Adrenal gland (tissue), 5 donors: ENCODE results near the gene GGTLC2.
"Not testable (repeated sequence)": the region's sequence is repeated elsewhere in the genome, so short reads cannot be mapped to it uniquely, and the experiment has no call there.

ENCODE experiments used
- POLR2A ChIP-seq, 2 donors: fragments of 450-650 bp; IDR thresholded peaks; one replicate each; pipeline ENCODE4 v1.6.1; 2017; ENCODE audit warnings: antibody characterized with exemption in 2 of 2, mild to moderate bottlenecking in 2 of 2, moderate library complexity in 1 of 2
- TF ChIP-seq, protein P1 (sequence below), 6 experiments: fragments of 450-650 bp in 4 of 6; fragments of 200-600 bp in 2 of 6; sonication (generic) in 1 of 6; IDR thresholded peaks; 1 replicate in 5 of 6; 2 replicates in 1 of 6; pipeline versions ENCODE4 v1.5.1 to v1.8.0; 2016 to 2021; ENCODE audit warnings: antibody characterized with exemption in 6 of 6, mild to moderate bottlenecking in 2 of 6, moderate library complexity in 1 of 6
- donor health status: DM: no; HTN: no; CAD: no.

GRCh38 chr22:22652102-22652501 is 7.7 kb downstream of the GGTLC2 start:
- TF ChIP-seq, protein P1, sequence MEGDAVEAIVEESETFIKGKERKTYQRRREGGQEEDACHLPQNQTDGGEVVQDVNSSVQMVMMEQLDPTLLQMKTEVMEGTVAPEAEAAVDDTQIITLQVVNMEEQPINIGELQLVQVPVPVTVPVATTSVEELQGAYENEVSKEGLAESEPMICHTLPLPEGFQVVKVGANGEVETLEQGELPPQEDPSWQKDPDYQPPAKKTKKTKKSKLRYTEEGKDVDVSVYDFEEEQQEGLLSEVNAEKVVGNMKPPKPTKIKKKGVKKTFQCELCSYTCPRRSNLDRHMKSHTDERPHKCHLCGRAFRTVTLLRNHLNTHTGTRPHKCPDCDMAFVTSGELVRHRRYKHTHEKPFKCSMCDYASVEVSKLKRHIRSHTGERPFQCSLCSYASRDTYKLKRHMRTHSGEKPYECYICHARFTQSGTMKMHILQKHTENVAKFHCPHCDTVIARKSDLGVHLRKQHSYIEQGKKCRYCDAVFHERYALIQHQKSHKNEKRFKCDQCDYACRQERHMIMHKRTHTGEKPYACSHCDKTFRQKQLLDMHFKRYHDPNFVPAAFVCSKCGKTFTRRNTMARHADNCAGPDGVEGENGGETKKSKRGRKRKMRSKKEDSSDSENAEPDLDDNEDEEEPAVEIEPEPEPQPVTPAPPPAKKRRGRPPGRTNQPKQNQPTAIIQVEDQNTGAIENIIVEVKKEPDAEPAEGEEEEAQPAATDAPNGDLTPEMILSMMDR (IDR thresholded peaks at IDR 0.05), result not testable (repeated sequence)
- not testable (repeated sequence) for TF ChIP-seq POLR2A (IDR thresholded peaks at IDR 0.05)
